Retinal pigment epithelial cell (primary cell): Measurements from ENCODE around the gene AAGAB.

Experiments used
- DNase-seq: peaks from one replicate; pipeline ENCODE4 v3.0.0-alpha.2; 2010; ENCODE audit warnings: low read depth
- H3K4me3 ChIP-seq: 2 replicates; pipeline ENCODE4 v1.5.1; 2011; ENCODE audit warnings: mild to moderate bottlenecking, low read length, control low read depth, moderate library complexity
- TF ChIP-seq, protein P1 (sequence below): conservative IDR thresholded peaks from 2 replicates; pipeline ENCODE4 v1.5.1; 2011; ENCODE audit warnings: low read depth, low read length, control low read depth, inconsistent platforms

The AAGAB gene

DNA sequence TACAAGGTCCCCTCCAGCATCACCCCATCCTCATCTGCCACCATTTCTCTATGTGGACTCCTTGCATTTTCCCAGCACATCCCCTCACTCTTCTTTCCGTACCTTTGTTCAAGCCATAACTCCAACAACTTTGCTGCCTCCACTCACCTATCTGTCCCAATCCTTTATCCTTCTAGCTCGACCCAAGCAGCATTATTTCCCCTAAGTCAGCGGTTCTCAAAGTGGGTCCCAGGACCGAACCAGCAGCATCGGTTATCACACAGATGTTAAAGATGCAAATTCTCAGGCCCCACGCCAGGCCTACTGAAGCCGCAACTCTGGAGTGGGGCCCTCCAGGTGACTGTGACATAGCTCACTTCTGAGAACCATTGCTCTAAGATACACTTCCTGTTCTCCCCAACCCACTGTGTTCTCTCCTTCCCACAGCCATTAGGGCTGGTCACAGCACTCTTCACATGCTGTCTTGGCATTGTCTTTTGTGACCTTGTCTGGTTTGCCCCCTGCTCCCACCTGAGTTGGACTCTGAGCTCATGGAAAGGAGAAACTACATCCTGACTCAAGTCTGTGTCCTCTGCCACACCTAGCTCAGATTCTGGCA, 56.2 kb downstream of the AAGAB start:
- no peak for DNase-seq
- TF ChIP-seq, protein P1, sequence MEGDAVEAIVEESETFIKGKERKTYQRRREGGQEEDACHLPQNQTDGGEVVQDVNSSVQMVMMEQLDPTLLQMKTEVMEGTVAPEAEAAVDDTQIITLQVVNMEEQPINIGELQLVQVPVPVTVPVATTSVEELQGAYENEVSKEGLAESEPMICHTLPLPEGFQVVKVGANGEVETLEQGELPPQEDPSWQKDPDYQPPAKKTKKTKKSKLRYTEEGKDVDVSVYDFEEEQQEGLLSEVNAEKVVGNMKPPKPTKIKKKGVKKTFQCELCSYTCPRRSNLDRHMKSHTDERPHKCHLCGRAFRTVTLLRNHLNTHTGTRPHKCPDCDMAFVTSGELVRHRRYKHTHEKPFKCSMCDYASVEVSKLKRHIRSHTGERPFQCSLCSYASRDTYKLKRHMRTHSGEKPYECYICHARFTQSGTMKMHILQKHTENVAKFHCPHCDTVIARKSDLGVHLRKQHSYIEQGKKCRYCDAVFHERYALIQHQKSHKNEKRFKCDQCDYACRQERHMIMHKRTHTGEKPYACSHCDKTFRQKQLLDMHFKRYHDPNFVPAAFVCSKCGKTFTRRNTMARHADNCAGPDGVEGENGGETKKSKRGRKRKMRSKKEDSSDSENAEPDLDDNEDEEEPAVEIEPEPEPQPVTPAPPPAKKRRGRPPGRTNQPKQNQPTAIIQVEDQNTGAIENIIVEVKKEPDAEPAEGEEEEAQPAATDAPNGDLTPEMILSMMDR, result no peak
- H3K4me3 ChIP-seq, result no peak overlapping the region

DNA sequence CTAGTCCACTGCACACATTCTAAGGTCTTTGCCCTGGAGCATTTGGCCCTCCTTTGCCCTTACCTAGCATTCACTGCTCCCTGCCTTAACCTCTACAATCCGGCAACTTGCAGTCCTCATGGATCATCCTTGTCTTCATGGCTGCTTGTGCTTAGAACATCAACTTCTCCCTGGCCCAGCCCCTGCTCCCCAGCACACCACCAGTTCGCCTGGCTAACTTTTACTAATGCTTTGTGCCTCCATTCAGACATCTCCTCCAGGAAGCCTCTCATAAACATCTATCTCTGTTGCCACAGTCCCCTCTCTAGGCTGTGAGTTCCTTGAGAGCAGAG, 57.1 kb downstream of the AAGAB start:
- no peak overlapping the region for H3K4me3 ChIP-seq
- TF ChIP-seq, protein P1, result no peak
- no peak for DNase-seq

DNA sequence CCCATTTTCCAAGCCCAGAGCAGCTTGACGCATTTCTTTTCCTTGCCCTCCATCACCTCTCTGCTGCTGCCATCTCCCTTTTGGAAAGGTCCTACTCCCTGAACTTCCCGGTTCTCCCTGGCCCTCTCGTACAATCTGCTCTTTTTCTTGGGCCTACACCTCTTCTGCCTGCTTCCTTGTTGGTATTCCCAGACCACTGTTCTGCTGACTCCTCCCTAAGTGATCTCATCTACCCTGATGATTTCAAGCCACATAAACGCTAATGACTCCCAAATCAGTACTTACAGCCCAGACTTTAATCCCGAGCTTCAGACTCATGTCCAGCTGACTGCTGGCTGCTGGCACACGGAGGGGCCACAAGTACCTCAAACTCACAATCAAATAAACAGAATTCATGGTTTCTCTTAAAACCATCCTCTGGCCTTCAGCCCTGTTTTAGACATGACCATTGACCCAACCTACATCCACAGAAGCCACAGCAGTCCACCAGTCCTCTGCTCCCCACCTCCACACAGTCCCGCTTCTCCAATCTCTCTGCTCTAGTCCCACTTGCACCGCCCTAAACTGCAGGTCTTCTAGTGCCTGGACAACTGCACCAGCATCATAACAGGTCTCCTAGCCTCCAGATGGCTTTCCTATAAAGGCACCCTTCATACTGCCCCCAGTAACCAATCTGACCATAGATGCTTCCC, 57.6 kb downstream of the AAGAB start:
- TF ChIP-seq, protein P1, result no peak
- no peak overlapping the region for H3K4me3 ChIP-seq
- peak; percentile 97 for DNase-seq

DNA sequence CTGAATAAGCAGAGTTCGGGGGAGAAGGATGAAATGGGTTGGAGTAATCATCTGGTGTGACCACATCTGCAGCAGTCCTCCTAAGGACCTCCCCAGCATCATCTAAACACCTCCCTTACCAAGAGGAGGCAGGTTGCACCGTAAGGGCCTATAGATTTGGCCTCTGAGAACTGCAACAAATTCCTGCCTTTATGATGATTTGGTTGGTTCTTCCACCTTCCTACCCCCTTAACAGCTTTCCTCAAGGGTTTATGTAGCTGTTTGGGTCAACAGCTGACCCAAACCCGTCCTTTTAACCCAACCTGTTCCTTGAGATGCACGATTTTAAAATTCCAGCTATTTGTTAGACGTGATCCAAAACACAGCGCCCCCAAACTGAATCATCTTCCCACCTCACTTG, 58.2 kb downstream of the AAGAB start:
- H3K4me3 ChIP-seq, result no peak overlapping the region
- TF ChIP-seq, protein P1, result no peak
- DNase-seq, result no peak

DNA sequence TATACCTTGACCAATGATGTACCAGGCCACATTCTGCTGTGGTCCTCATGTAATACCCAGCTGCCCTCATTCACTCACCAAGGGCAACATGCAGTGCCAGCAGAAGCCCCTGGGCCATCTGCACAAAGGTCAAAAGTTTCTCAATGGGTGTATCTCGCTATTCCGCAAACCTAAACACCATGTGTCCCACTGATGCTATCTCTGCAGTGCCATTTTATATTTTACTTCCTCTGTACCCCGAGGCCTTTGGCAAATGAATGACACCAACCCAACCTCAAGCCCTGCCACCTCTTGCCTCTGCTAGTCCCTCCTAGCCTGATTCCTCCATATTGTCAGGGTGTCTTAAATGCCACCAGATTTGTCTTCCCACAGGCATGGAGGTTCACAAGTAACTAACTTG, 59.2 kb downstream of the AAGAB start:
- TF ChIP-seq, protein P1, result no peak
- no peak for DNase-seq
- no peak overlapping the region for H3K4me3 ChIP-seq

DNA sequence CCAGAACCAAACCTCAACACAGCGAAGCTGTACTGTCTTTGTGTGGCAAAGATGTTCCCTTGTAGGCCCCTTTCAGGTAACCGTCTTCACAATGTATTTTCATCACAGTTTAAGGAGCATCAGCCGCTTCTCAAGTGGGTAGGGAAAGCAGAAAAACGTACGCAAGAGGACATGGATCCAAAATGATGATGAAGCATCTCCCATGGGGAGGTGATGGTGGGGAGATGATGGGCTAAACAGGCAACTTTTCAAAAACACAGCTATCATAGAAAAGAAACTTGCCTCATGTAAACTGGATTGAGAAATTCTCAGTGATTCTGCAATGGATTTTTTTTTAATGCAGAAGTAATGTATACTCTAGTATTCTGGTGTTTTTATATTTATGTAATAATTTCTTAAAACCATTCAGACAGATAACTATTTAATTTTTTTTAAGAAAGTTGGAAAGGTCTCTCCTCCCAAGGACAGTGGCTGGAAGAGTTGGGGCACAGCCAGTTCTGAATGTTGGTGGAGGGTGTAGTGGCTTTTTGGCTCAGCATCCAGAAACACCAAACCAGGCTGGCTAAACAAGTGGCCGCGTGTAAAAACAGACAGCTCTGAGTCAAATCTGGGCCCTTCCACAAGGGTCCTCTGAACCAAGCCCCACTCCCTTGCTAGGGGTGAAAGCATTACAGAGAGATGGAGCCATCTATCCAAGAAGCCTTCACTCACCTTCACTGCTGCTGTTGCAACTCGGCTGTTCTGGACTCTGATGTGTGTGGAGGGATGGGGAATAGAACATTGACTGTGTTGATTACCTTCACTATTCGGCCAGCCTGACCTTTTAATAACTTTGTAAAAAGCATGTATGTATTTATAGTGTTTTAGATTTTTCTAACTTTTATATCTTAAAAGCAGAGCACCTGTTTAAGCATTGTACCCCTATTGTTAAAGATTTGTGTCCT, 60.0 kb downstream of the AAGAB start:
- TF ChIP-seq, protein P1, result no peak
- no peak for DNase-seq
- H3K4me3 ChIP-seq, result no peak overlapping the region
